Cardiac muscle cell (in vitro differentiated cells and primary cell): Measurements from ENCODE around the gene SPECC1. TPM values are rescaled to one million over a fixed set of nuclear protein-coding genes. Genes with fewer than 3 reads are reported as not detected.
"Not testable (repeated sequence)": the region's sequence is repeated elsewhere in the genome, so short reads cannot be mapped to it uniquely, and the experiment has no call there.

Experiments
- DNase-seq, 2 donors: peaks; one replicate each; pipeline versions ENCODE4 v3.0.0 to v3.0.0-alpha.2; 2010 to 2017; ENCODE audit warnings: low read depth in 1 of 2, low spot score in 1 of 2
- H3K27ac ChIP-seq: fragments of 200-600 bp; sonication (generic); 2 replicates; pipeline ENCODE4 v1.5.1; 2016
- H3K27me3 ChIP-seq: fragments of 200-600 bp; sonication (generic); 2 replicates; pipeline ENCODE4 v1.6.0; 2016; ENCODE audit warnings: control low read depth
- H3K36me3 ChIP-seq: fragments of 200-600 bp; sonication (generic); 2 replicates; pipeline ENCODE4 v1.5.1; 2016; ENCODE audit warnings: control low read depth
- H3K4me1 ChIP-seq: fragments of 200-600 bp; sonication (generic); 2 replicates; pipeline ENCODE4 v1.8.1; 2017; ENCODE audit warnings: low read depth, mild to moderate bottlenecking, mixed run types
- H3K4me3 ChIP-seq: fragments of 200-600 bp; sonication (generic); 2 replicates; pipeline ENCODE4 v1.5.1; 2016; ENCODE audit warnings: mild to moderate bottlenecking
- H3K9me3 ChIP-seq: fragments of 200-600 bp; sonication (generic); 2 replicates; pipeline ENCODE4 v1.5.1; 2017; ENCODE audit warnings: low read depth, mild to moderate bottlenecking, control low read depth
- CTCF ChIP-seq: IDR thresholded peaks from 2 replicates; pipeline ENCODE4 v1.5.1; 2012; ENCODE audit warnings: low read depth, mild to moderate bottlenecking, low read length
- polyA plus RNA-seq: library from polyadenylated mRNA; unstranded; fragments of >200 nt; fragmentation: Nextera tagmentation; extraction: Ambion mirVana; gene quantifications from 2 replicates; pipeline ENCODE4 v1.2.1, GENCODE V29; 2016
- total RNA-seq: library from RNA; depleted of rRNA; stranded (reverse); fragments of >200 nt; gene quantifications from 2 replicates; pipeline ENCODE4 v1.2.3, GENCODE V29; 2016

Gene SPECC1
- total and polyA plus RNA-seq, 2 experiments from 2014 or later: 13.6 to 48.7 TPM

- Histone ChIP-seq H3K27ac (no peak overlapping the region), H3K36me3 (peaks cover 2% of the 10 kb centered on the region), H3K9me3 (no peaks in the 10 kb centered on the region), H3K27me3 (no peaks in the 10 kb centered on the region), H3K4me3 (no peak overlapping the region), H3K4me1 (peaks cover 4% of the 10 kb centered on the region)
- TF ChIP-seq CTCF: no peak
- peak in 1 of 2 donors; percentile 31 for DNase-seq
These were observed 227.5 kb downstream of the SPECC1 start for GRCh38 chr17:20236578-20237227.

- not testable (repeated sequence) for H3K4me1 ChIP-seq, H3K4me3 ChIP-seq, DNase-seq, H3K27ac ChIP-seq, H3K36me3 ChIP-seq, H3K27me3 ChIP-seq, H3K9me3 ChIP-seq
These were observed 230.6 kb downstream of the SPECC1 start for GRCh38 chr17:20239776-20240175.

GRCh38 chr17:20241855-20242254 is 232.7 kb downstream of the SPECC1 start:
- H3K27me3 ChIP-seq: no peaks in the 10 kb centered on the region
- no peak for TF ChIP-seq CTCF
- no peak overlapping the region for H3K27ac ChIP-seq
- no peak overlapping the region for H3K4me3 ChIP-seq
- DNase-seq: no peak
- no peaks in the 10 kb centered on the region for H3K9me3 ChIP-seq
- peaks cover under 1% of the 10 kb centered on the region for H3K4me1 ChIP-seq
- no peaks in the 10 kb centered on the region for H3K36me3 ChIP-seq

DNA sequence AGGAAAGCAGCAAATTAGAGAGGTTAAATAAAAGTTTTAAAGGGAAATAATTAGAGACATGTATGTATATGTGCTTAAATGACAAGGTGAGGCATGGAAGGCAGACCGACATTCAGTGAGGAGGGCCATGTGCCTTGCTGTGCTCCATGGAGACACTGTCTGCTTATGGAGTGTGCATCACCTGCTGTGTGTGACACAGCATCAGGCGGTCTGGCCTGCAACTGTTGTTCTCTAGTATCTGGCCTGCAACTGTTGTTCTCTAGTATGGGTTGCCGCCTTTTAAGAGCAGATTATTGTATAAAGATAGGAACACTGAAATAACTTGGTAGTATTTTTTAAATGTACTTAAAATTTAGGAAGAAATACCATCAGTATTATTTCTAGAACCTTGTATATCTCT is 233.1 kb downstream of the SPECC1 start:
- Histone ChIP-seq H3K27me3 (no peaks in the 10 kb centered on the region), H3K27ac (no peak overlapping the region), H3K4me3 (no peak overlapping the region), H3K9me3 (no peaks in the 10 kb centered on the region), H3K36me3 (no peaks in the 10 kb centered on the region), H3K4me1 (no peaks in the 10 kb centered on the region)
- no peak for TF ChIP-seq CTCF
- DNase-seq: no peak

GRCh38 chr17:20243524-20243923 is 234.4 kb downstream of the SPECC1 start:
- Histone ChIP-seq H3K4me1 (no peaks in the 10 kb centered on the region), H3K4me3 (no peak overlapping the region), H3K27me3 (no peaks in the 10 kb centered on the region), H3K36me3 (no peaks in the 10 kb centered on the region), H3K27ac (no peak overlapping the region), H3K9me3 (no peaks in the 10 kb centered on the region)
- DNase-seq: no peak
- TF ChIP-seq CTCF: no peak

- peak in 1 of 2 donors; percentile 37 for DNase-seq
- no peak for TF ChIP-seq CTCF
- Histone ChIP-seq H3K9me3 (no peaks in the 10 kb centered on the region), H3K4me1 (no peaks in the 10 kb centered on the region), H3K27ac (no peak overlapping the region), H3K36me3 (no peaks in the 10 kb centered on the region), H3K27me3 (no peaks in the 10 kb centered on the region), H3K4me3 (no peak overlapping the region)
These were observed 235.5 kb downstream of the SPECC1 start for GRCh38 chr17:20244671-20245070.
